ENCODE results near the gene RRM2.

Gene RRM2

DNA sequence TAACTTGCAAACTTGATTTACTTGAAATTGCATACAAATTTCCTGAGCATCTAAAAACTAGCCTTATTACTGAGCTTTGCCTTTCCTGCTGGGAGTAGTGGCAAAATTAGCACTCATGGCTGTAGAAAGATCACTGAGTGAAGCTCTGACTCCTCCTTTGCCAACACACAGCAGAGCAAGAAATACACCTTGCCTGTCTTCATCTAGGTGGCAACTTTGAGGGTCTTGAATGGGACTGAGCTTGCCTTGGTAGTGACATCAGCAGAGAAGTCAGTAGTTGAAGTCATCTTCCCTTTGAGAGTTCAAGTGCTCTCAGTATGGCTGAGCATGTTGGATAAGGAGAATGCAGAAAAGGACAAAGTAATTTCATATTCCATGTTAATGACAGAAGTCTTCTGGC, 5.9 kb downstream of the RRM2 start:
- no peak overlapping the region for H3K27ac Mint-ChIP-seq
- TF ChIP-seq, protein P1, sequence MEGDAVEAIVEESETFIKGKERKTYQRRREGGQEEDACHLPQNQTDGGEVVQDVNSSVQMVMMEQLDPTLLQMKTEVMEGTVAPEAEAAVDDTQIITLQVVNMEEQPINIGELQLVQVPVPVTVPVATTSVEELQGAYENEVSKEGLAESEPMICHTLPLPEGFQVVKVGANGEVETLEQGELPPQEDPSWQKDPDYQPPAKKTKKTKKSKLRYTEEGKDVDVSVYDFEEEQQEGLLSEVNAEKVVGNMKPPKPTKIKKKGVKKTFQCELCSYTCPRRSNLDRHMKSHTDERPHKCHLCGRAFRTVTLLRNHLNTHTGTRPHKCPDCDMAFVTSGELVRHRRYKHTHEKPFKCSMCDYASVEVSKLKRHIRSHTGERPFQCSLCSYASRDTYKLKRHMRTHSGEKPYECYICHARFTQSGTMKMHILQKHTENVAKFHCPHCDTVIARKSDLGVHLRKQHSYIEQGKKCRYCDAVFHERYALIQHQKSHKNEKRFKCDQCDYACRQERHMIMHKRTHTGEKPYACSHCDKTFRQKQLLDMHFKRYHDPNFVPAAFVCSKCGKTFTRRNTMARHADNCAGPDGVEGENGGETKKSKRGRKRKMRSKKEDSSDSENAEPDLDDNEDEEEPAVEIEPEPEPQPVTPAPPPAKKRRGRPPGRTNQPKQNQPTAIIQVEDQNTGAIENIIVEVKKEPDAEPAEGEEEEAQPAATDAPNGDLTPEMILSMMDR (IDR thresholded peaks at IDR 0.05; ENCODE audit: unreplicated experiment in 3 of 3), result no peak
- peaks cover 49% of the 10 kb centered on the region for H3K36me3 Mint-ChIP-seq (ENCODE audit: low read depth)
- peaks cover 34% of the 10 kb centered on the region for H3K4me1 Mint-ChIP-seq
- H3K9me3 Mint-ChIP-seq, result no peaks in the 10 kb centered on the region
- H3K4me3 Mint-ChIP-seq, result no peak overlapping the region
- peaks cover 11% of the 10 kb centered on the region for H3K27me3 Mint-ChIP-seq (ENCODE audit: low read depth)

DNA sequence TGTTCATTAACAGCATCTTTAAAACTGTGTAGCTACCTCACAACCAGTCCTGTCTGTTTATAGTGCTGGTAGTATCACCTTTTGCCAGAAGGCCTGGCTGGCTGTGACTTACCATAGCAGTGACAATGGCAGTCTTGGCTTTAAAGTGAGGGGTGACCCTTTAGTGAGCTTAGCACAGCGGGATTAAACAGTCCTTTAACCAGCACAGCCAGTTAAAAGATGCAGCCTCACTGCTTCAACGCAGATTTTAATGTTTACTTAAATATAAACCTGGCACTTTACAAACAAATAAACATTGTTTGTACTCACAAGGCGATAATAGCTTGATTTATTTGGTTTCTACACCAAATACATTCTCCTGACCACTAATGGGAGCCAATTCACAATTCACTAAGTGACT, 7.0 kb downstream of the RRM2 start:
- Mint-ChIP-seq H3K4me3 (no peak overlapping the region), H3K27ac (no peak overlapping the region), H3K36me3 (ENCODE audit: low read depth) (peaks cover 49% of the 10 kb centered on the region), H3K9me3 (no peaks in the 10 kb centered on the region), H3K4me1 (peaks cover 24% of the 10 kb centered on the region), H3K27me3 (ENCODE audit: low read depth) (peaks cover 2% of the 10 kb centered on the region)
- TF ChIP-seq, protein P1 (IDR thresholded peaks at IDR 0.05; ENCODE audit: unreplicated experiment in 3 of 3), result no peak

DNA sequence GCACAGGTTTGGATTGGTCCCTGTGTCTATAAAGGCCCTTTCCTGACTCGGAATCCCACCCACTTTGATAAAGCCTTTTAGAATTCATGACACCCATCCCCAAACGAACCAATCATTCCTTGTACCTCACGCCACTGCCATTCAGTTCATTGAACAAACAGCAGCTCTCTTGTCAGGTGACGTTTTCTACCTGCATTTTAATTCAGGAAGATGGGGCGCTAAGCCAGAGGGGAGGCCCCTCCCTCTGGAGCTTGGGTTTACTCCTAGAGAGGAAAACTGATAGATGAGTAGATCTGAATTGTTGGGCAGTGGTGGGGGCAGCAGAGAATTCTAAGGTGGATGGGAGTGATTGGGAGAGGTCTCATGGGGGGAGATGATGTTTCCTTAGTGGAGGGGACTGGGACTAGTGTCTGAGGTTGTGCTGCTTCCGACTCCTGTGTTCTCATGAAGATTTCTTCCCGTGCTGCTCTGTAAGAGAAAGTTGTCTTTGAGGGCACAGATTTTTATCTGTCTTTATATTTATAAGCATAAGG, 9.6 kb downstream of the RRM2 start:
- H3K9me3 Mint-ChIP-seq, result no peaks in the 10 kb centered on the region
- H3K4me3 Mint-ChIP-seq, result no peak overlapping the region
- peaks cover 4% of the 10 kb centered on the region for H3K4me1 Mint-ChIP-seq
- H3K27ac Mint-ChIP-seq, result peak overlapping the region in 1 of 3 experiments; percentile 17
- H3K27me3 Mint-ChIP-seq (ENCODE audit: low read depth), result peaks cover 4% of the 10 kb centered on the region
- H3K36me3 Mint-ChIP-seq (ENCODE audit: low read depth), result peaks cover 27% of the 10 kb centered on the region
- TF ChIP-seq, protein P1 (IDR thresholded peaks at IDR 0.05; ENCODE audit: unreplicated experiment in 3 of 3), result no peak

DNA sequence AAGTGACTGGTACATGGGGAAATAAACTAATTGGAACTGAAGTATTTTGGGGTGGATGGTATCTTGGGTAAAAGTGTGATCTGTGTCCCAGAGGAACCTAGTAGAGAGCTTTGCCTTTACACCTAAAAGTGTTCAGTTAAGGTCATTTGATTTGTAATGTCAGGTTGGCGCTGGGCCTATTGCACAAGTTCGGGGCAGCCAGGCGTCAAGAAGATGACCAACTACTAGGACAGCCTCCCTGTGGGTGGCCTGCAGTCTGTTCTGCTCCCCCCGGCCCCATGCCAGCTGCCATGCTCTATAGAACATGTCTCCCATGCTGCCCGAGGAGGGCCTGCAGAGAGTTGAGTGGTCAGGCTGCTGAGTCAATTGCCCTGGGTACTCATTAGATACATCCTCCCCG, 10.1 kb downstream of the RRM2 start:
- TF ChIP-seq, protein P1 (IDR thresholded peaks at IDR 0.05; ENCODE audit: unreplicated experiment in 3 of 3), result no peak
- Mint-ChIP-seq H3K27me3 (ENCODE audit: low read depth) (peaks cover 4% of the 10 kb centered on the region), H3K4me1 (peaks cover 4% of the 10 kb centered on the region), H3K36me3 (ENCODE audit: low read depth) (peaks cover 27% of the 10 kb centered on the region), H3K4me3 (no peak overlapping the region), H3K27ac (no peak overlapping the region), H3K9me3 (no peaks in the 10 kb centered on the region)

DNA sequence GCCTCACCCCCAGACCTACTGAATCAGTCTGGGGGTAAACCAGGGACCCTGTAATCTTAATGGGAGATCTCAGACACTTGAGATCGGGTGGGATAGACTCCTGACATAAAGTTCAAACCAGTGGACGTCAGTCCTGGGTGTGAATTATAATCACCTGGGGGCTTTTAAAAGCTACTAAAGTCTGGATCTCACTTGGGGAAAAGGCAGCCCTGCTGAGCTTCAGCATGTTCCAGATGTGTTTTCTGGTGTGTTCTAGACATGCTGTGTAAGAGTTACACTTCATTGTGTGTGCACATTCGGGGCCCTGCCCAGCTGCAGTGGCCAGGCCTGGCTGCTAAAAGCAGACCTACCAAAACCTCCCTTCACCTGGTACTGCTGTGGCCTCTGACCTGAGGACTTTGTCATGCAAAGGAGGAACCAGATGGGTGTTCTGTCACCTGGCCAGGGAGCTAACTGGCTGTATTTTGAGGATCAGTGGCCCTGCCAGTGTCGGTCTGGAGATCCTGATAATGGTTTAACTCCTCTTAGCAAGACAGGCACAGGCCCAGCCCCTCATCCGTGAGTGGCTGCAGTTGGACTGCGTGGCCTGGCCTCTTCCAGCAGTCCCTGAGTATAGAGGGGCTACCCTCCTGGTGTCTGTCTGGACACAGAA, 10.6 kb downstream of the RRM2 start:
- Mint-ChIP-seq H3K9me3 (no peaks in the 10 kb centered on the region), H3K27ac (no peak overlapping the region), H3K4me3 (no peak overlapping the region), H3K27me3 (ENCODE audit: low read depth) (peaks cover 4% of the 10 kb centered on the region), H3K4me1 (peaks cover 4% of the 10 kb centered on the region), H3K36me3 (ENCODE audit: low read depth) (peaks cover 24% of the 10 kb centered on the region)
- TF ChIP-seq, protein P1 (IDR thresholded peaks at IDR 0.05; ENCODE audit: unreplicated experiment in 3 of 3), result no peak

Data from nephron (organoid).